H9 (cell line): ENCODE measurements around the gene SLC38A11. TPM values are rescaled to one million over a fixed set of nuclear protein-coding genes. Genes with fewer than 3 reads are reported as not detected.

Experiments
- DNase-seq: peaks from one replicate; pipeline ENCODE4 v3.0.0-alpha.2; 2017
- H2AFZ ChIP-seq: one replicate; pipeline ENCODE4 v1.6.1; 2013; ENCODE audit warnings: mild to moderate bottlenecking, low read length, control low read depth, moderate library complexity
- H2AK5ac ChIP-seq: 2 replicates; pipeline ENCODE4 v1.6.1; 2013; ENCODE audit warnings: low read length, control low read depth, mixed read lengths; ENCODE audit not compliant: insufficient read length
- H2BK120ac ChIP-seq: one replicate; pipeline ENCODE4 v1.6.1; 2013; ENCODE audit warnings: low read depth, mild to moderate bottlenecking, low read length, control low read depth, inconsistent platforms; ENCODE audit not compliant: poor library complexity, severe bottlenecking
- H2BK12ac ChIP-seq: 2 replicates; pipeline ENCODE4 v1.6.1; 2013; ENCODE audit warnings: low read length, control low read depth, mixed read lengths, low read depth; ENCODE audit not compliant: insufficient read length
- H2BK15ac ChIP-seq: 2 replicates; pipeline ENCODE4 v1.6.1; 2013; ENCODE audit warnings: low read depth, low read length, control low read depth
- H2BK20ac ChIP-seq: one replicate; pipeline ENCODE4 v1.6.1; 2013; ENCODE audit warnings: low read depth, mild to moderate bottlenecking, low read length, control low read depth, inconsistent platforms; ENCODE audit not compliant: poor library complexity, severe bottlenecking
- H2BK5ac ChIP-seq: 2 replicates; pipeline ENCODE4 v1.6.1; 2013; ENCODE audit warnings: low read length, control low read depth, mixed read lengths; ENCODE audit not compliant: insufficient read length
- H3K14ac ChIP-seq: 2 replicates; pipeline ENCODE4 v1.6.1; 2013; ENCODE audit warnings: low read length, control low read depth; ENCODE audit not compliant: insufficient read depth
- H3K18ac ChIP-seq: 2 replicates; pipeline ENCODE4 v1.6.1; 2013; ENCODE audit warnings: low read depth, mild to moderate bottlenecking, mixed read lengths, low read length, control low read depth; ENCODE audit not compliant: insufficient read length
- H3K23ac ChIP-seq: 2 replicates; pipeline ENCODE4 v1.6.1; 2013; ENCODE audit warnings: low read length, control low read depth, mixed read lengths, low read depth; ENCODE audit not compliant: insufficient read length
- H3K23me2 ChIP-seq: 2 replicates; pipeline ENCODE4 v1.6.1; 2013; ENCODE audit warnings: low read depth, mild to moderate bottlenecking, mixed read lengths, low read length, control low read depth; ENCODE audit not compliant: insufficient read length, poor library complexity, severe bottlenecking
- H3K27ac ChIP-seq: 2 replicates; pipeline ENCODE4 v1.5.1; 2013; ENCODE audit warnings: low read length, control low read depth, mixed read lengths, low read depth; ENCODE audit not compliant: insufficient read length
- H3K27me3 ChIP-seq: 2 replicates; pipeline ENCODE4 v1.6.1; 2013; ENCODE audit warnings: low read length, control low read depth, inconsistent platforms; ENCODE audit not compliant: insufficient read depth
- H3K4ac ChIP-seq: 2 replicates; pipeline ENCODE4 v1.6.1; 2013; ENCODE audit warnings: low read depth, mild to moderate bottlenecking, control low read depth, inconsistent platforms, low read length, moderate library complexity
- H3K4me1 ChIP-seq: 2 replicates; pipeline ENCODE4 v1.6.1; 2013; ENCODE audit warnings: low read length, control low read depth, inconsistent platforms; ENCODE audit not compliant: insufficient read depth
- H3K4me2 ChIP-seq: 2 replicates; pipeline ENCODE4 v1.6.1; 2013; ENCODE audit warnings: low read length, control low read depth, mixed read lengths; ENCODE audit not compliant: insufficient read length, insufficient read depth
- H3K56ac ChIP-seq: 2 replicates; pipeline ENCODE4 v1.6.1; 2013; ENCODE audit warnings: low read depth, mild to moderate bottlenecking, mixed read lengths, low read length, control low read depth; ENCODE audit not compliant: insufficient read length
- H3K79me1 ChIP-seq: 2 replicates; pipeline ENCODE4 v1.6.1; 2013; ENCODE audit warnings: low read depth, mild to moderate bottlenecking, moderate library complexity, low read length, control low read depth, inconsistent platforms; ENCODE audit not compliant: insufficient read depth, poor library complexity, severe bottlenecking
- H3K79me2 ChIP-seq: 2 replicates; pipeline ENCODE4 v1.6.1; 2013; ENCODE audit warnings: low read length, control low read depth, inconsistent platforms; ENCODE audit not compliant: insufficient read depth
- H3K9ac ChIP-seq: 2 replicates; pipeline ENCODE4 v1.6.1; 2013; ENCODE audit warnings: low read length, control low read depth, mixed read lengths; ENCODE audit not compliant: insufficient read length; ENCODE audit errors: extremely low read depth
- H3K9me3 ChIP-seq: one replicate; pipeline ENCODE4 v1.6.1; 2013; ENCODE audit warnings: low read depth, low read length, inconsistent platforms; ENCODE audit not compliant: control insufficient read depth
- H3T11ph ChIP-seq: one replicate; pipeline ENCODE4 v1.6.1; 2013; ENCODE audit warnings: mild to moderate bottlenecking, low read length, control low read depth, inconsistent platforms
- H4K20me1 ChIP-seq: one replicate; pipeline ENCODE4 v1.6.1; 2013; ENCODE audit not compliant: control insufficient read depth, insufficient read length, insufficient read depth
- H4K5ac ChIP-seq: 2 replicates; pipeline ENCODE4 v1.6.1; 2013; ENCODE audit warnings: low read depth, mild to moderate bottlenecking, mixed read lengths, low read length, control low read depth; ENCODE audit not compliant: insufficient read length
- H4K8ac ChIP-seq: replicated peaks from 2 replicates; pipeline ENCODE4 v1.6.1; 2013; ENCODE audit warnings: low read length, control low read depth, mixed read lengths, low read depth; ENCODE audit not compliant: insufficient read length
- H4K91ac ChIP-seq: 2 replicates; pipeline ENCODE4 v1.6.1; 2013; ENCODE audit warnings: low read depth, mild to moderate bottlenecking, moderate library complexity, mixed read lengths, low read length, control low read depth; ENCODE audit not compliant: insufficient read length
- H3K27ac Mint-ChIP-seq, 3 experiments: 2 replicates in 2 of 3; 3 replicates in 1 of 3; pipeline ENCODE4 v1.8.0; 2020 to 2021; ENCODE audit warnings: mixed read lengths in 3 of 3, mild to moderate bottlenecking in 1 of 3, moderate library complexity in 1 of 3
- H3K27me3 Mint-ChIP-seq: 2 replicates; pipeline ENCODE4 v1.8.0; 2021; ENCODE audit warnings: low read depth, mild to moderate bottlenecking, moderate library complexity, mixed read lengths
- H3K36me3 Mint-ChIP-seq, 3 experiments: 2 replicates in 2 of 3; 3 replicates in 1 of 3; pipeline ENCODE4 v1.8.0; 2020 to 2021; ENCODE audit warnings: low read depth in 3 of 3, mixed read lengths in 3 of 3; ENCODE audit not compliant: insufficient read depth in 1 of 3
- H3K4me1 Mint-ChIP-seq, 2 experiments: 2 replicates each; pipeline ENCODE4 v1.8.0; 2020; ENCODE audit warnings: mixed read lengths in 2 of 2
- H3K4me3 Mint-ChIP-seq, 2 experiments: 2 replicates in 1 of 2; 3 replicates in 1 of 2; pipeline ENCODE4 v1.8.0; 2020 to 2021; ENCODE audit warnings: mild to moderate bottlenecking in 2 of 2, mixed read lengths in 2 of 2, moderate library complexity in 1 of 2
- H3K9me3 Mint-ChIP-seq, 2 experiments: 2 replicates in 1 of 2; 3 replicates in 1 of 2; pipeline ENCODE4 v1.8.0; 2020; ENCODE audit warnings: mild to moderate bottlenecking in 2 of 2, mixed read lengths in 2 of 2, moderate library complexity in 1 of 2
- CTCF ChIP-seq: fragments of 200-600 bp; sonication (generic); conservative IDR thresholded peaks from 3 replicates; pipeline ENCODE4 v1.8.0; 2021; ENCODE audit warnings: antibody characterized with exemption, mild to moderate bottlenecking
- WGBS: extraction: QIAGEN DNeasy Blood & Tissue Kit; methylation state at CpG from one replicate; pipeline ENCODE4 v1.1.7; 2013; ENCODE audit warnings: missing lambda C conversion rate, low lambda C conversion rate, mixed read lengths; ENCODE audit not compliant: insufficient read length; ENCODE audit errors: extremely low coverage; 5-methylcytosine and 5-hydroxymethylcytosine counted together
- total RNA-seq: library from RNA; stranded (reverse); gene quantifications from 2 replicates; pipeline ENCODE4 v1.2.1, GENCODE V29; 2021

Gene SLC38A11
- total RNA-seq, 1 experiment from 2014 or later = not detected

DNA sequence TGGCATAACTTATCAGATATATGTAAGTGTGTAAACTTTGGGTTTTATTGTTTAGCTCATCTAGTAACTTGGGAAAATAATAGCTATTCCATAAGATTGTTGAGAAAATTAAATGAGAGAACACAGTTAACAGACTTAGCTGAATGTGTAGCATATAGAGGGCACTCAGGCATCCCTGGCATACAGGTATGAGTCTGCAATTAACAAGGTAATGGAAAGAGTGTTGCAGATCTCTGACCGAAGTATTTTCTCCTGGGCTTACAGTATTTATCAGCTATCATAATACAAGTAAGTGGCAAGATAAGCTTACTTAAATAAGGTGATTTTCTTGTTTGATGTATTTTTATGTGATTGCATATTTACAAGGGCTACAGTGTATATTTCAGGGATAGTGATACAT is 105.8 kb downstream of the SLC38A11 start:
- no peak for DNase-seq
- H3T11ph ChIP-seq = no peak overlapping the region
- no peaks in the 10 kb centered on the region for H3K9me3 ChIP-seq
- H2BK120ac ChIP-seq = no peak overlapping the region
- H2BK20ac ChIP-seq = no peak overlapping the region
- no peak overlapping the region for H3K14ac ChIP-seq
- H3K4ac ChIP-seq = no peak overlapping the region
- H3K27me3 ChIP-seq = no peaks in the 10 kb centered on the region
- no peak overlapping the region for H4K91ac ChIP-seq
- no peak for TF ChIP-seq CTCF
- H3K79me2 ChIP-seq = no peaks in the 10 kb centered on the region
- H3K27ac ChIP-seq = no peak overlapping the region
- no peak overlapping the region for H2BK15ac ChIP-seq
- Mint-ChIP-seq H3K4me1 (peaks cover 0 to 4% of the 10 kb centered on the region in 2 experiments; a peak in 1 of 4 replicates), H3K9me3 (no peaks in the 10 kb centered on the region), H3K27ac (no peak overlapping the region; a peak in 1 of 7 replicates), H3K36me3 (no peaks in the 10 kb centered on the region), H3K27me3 (no peaks in the 10 kb centered on the region), H3K4me3 (no peak overlapping the region)
- H3K56ac ChIP-seq = no peak overlapping the region
- no peak overlapping the region for H3K18ac ChIP-seq
- H3K23me2 ChIP-seq = no peaks in the 10 kb centered on the region
- H3K4me1 ChIP-seq = no peaks in the 10 kb centered on the region
- H3K9ac ChIP-seq = no peak overlapping the region
- no peak overlapping the region for H4K8ac ChIP-seq
- H4K5ac ChIP-seq = no peak overlapping the region
- H2AK5ac ChIP-seq = no peak overlapping the region
- no peak overlapping the region for H2BK5ac ChIP-seq
- H3K23ac ChIP-seq = no peak overlapping the region
- no peak overlapping the region for H2AFZ ChIP-seq
- no peak overlapping the region for H3K4me2 ChIP-seq
- no peaks in the 10 kb centered on the region for H3K79me1 ChIP-seq
- H2BK12ac ChIP-seq = no peak overlapping the region
- H4K20me1 ChIP-seq = no peaks in the 10 kb centered on the region
- WGBS = no CpG with 5 or more reads among the region's 1 CpG
